HG02623 (cell line): ENCODE measurements around the gene FSD2.

Experiments used
- ATAC-seq: cut with Tn5 transposase; IDR thresholded peaks from one replicate; pipeline ENCODE4 v1.9.1; 2021; ENCODE audit warnings: moderate library complexity; ENCODE audit not compliant: unreplicated experiment

The FSD2 gene

GRCh38 chr15:82805994-82806406 is at the start of gene FSD2:
TSS of gene FSD2 (minus strand) at chr15:82806069. CDS start at chr15:82787390, 18,679 bp downstream.
- peak; percentile 45 for ATAC-seq

- no peak for ATAC-seq
These were observed 48.7 kb upstream of the FSD2 start for GRCh38 chr15:82854554-82854953.

- no peak for ATAC-seq
These were observed 47.2 kb upstream of the FSD2 start for GRCh38 chr15:82852941-82853561.

- no peak for ATAC-seq
These were observed 46.2 kb upstream of the FSD2 start for GRCh38 chr15:82851981-82852511.

GRCh38 chr15:82851306-82851850 is 45.5 kb upstream of the FSD2 start:
- no peak for ATAC-seq

GRCh38 chr15:82850731-82851130 is 44.9 kb upstream of the FSD2 start:
- ATAC-seq = no peak

- no peak for ATAC-seq
These were observed 44.0 kb upstream of the FSD2 start for GRCh38 chr15:82849556-82850512.

GRCh38 chr15:82848241-82848993 is 42.5 kb upstream of the FSD2 start:
- ATAC-seq = no peak

- no peak for ATAC-seq
These were observed 41.8 kb upstream of the FSD2 start for GRCh38 chr15:82847703-82848102.

GRCh38 chr15:82846621-82847020 is 40.8 kb upstream of the FSD2 start:
- no peak for ATAC-seq

GRCh38 chr15:82845686-82846085 is 39.8 kb upstream of the FSD2 start:
- no peak for ATAC-seq

GRCh38 chr15:82843566-82843965 is 37.7 kb upstream of the FSD2 start:
- no peak for ATAC-seq

GRCh38 chr15:82840166-82840565 is 34.3 kb upstream of the FSD2 start:
- no peak for ATAC-seq

GRCh38 chr15:82839136-82839535 is 33.3 kb upstream of the FSD2 start:
- no peak for ATAC-seq

GRCh38 chr15:82838096-82838735 is 32.3 kb upstream of the FSD2 start:
- no peak for ATAC-seq

GRCh38 chr15:82835391-82835917 is 29.6 kb upstream of the FSD2 start:
- ATAC-seq = no peak

GRCh38 chr15:82833362-82833682 is 27.5 kb upstream of the FSD2 start:
- ATAC-seq = no peak

- peak; percentile 86 for ATAC-seq
These were observed 26.9 kb upstream of the FSD2 start for GRCh38 chr15:82832601-82833361.

- no peak for ATAC-seq
These were observed 26.2 kb upstream of the FSD2 start for GRCh38 chr15:82831894-82832600.
